Tibial nerve (tissue), 3 donors: ENCODE measurements around the gene MRPL54.

ENCODE experiments used
- POLR2A ChIP-seq, 2 donors: fragments of 450-650 bp; IDR thresholded peaks; one replicate each; pipeline ENCODE4 v1.6.1; 2017; ENCODE audit warnings: antibody characterized with exemption in 2 of 2, mild to moderate bottlenecking in 2 of 2, moderate library complexity in 2 of 2
- TF ChIP-seq, protein P1 (sequence below), 5 experiments: fragments of 200-600 bp in 3 of 5; fragments of 450-650 bp in 2 of 5; sonication (generic) in 3 of 5; IDR thresholded peaks; one replicate each; pipeline ENCODE4 v1.5.1; 2016 to 2019; ENCODE audit warnings: antibody characterized with exemption in 5 of 5, mild to moderate bottlenecking in 3 of 5, moderate library complexity in 2 of 5

DNA sequence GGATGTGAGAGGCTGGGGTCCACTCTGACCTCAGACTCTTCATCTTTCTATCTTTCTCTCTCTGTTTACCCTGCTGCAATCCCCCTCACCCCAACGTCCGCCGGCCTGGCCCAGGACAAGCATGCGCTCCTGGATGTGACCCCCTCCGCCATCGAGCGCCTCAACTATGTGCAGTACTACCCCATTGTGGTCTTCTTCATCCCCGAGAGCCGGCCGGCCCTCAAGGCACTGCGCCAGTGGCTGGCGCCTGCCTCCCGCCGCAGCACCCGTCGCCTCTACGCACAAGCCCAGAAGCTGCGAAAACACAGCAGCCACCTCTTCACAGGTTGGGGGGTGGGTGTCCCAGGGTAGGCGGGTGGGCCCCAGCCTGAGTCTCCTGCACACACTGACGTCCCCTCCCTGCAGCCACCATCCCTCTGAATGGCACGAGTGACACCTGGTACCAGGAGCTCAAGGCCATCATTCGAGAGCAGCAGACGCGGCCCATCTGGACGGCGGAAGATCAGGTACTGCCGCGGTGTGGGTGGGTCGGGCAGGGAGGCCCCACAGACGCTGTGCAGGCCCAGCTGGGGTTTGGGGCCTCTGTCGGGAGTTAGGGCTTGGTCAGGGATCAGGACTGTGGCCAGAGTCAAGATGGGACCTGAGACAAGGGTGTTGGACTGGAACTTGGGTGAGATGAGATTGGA, 16.0 kb upstream of the MRPL54 start:
- TF ChIP-seq, protein P1, sequence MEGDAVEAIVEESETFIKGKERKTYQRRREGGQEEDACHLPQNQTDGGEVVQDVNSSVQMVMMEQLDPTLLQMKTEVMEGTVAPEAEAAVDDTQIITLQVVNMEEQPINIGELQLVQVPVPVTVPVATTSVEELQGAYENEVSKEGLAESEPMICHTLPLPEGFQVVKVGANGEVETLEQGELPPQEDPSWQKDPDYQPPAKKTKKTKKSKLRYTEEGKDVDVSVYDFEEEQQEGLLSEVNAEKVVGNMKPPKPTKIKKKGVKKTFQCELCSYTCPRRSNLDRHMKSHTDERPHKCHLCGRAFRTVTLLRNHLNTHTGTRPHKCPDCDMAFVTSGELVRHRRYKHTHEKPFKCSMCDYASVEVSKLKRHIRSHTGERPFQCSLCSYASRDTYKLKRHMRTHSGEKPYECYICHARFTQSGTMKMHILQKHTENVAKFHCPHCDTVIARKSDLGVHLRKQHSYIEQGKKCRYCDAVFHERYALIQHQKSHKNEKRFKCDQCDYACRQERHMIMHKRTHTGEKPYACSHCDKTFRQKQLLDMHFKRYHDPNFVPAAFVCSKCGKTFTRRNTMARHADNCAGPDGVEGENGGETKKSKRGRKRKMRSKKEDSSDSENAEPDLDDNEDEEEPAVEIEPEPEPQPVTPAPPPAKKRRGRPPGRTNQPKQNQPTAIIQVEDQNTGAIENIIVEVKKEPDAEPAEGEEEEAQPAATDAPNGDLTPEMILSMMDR (IDR thresholded peaks at IDR 0.05): no peak
- TF ChIP-seq POLR2A (IDR thresholded peaks at IDR 0.05): no peak
